ENCODE data around the gene CX3CL1.

CX3CL1 gene

GRCh38 chr16:57347858-57348257 lies 24.4 kb upstream of the CX3CL1 start:
- no peak for DNase-seq (ENCODE audit: low read depth in 2 of 2)
- TF ChIP-seq, protein P1, sequence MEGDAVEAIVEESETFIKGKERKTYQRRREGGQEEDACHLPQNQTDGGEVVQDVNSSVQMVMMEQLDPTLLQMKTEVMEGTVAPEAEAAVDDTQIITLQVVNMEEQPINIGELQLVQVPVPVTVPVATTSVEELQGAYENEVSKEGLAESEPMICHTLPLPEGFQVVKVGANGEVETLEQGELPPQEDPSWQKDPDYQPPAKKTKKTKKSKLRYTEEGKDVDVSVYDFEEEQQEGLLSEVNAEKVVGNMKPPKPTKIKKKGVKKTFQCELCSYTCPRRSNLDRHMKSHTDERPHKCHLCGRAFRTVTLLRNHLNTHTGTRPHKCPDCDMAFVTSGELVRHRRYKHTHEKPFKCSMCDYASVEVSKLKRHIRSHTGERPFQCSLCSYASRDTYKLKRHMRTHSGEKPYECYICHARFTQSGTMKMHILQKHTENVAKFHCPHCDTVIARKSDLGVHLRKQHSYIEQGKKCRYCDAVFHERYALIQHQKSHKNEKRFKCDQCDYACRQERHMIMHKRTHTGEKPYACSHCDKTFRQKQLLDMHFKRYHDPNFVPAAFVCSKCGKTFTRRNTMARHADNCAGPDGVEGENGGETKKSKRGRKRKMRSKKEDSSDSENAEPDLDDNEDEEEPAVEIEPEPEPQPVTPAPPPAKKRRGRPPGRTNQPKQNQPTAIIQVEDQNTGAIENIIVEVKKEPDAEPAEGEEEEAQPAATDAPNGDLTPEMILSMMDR (IDR thresholded peaks at IDR 0.05; ENCODE audit: low read depth, low read length): no peak
- H3K4me3 ChIP-seq (replicated peaks in 1 of 2; ENCODE audit: low read depth in 2 of 2, low read length in 2 of 2): no peak overlapping the region

GRCh38 chr16:57348327-57348726 lies 24.0 kb upstream of the CX3CL1 start:
- DNase-seq (ENCODE audit: low read depth in 2 of 2): no peak
- H3K4me3 ChIP-seq (replicated peaks in 1 of 2; ENCODE audit: low read depth in 2 of 2, low read length in 2 of 2): no peak overlapping the region
- TF ChIP-seq, protein P1 (IDR thresholded peaks at IDR 0.05; ENCODE audit: low read depth, low read length): no peak

GRCh38 chr16:57349212-57350031 lies 22.9 kb upstream of the CX3CL1 start:
- DNase-seq (ENCODE audit: low read depth in 2 of 2): no peak
- TF ChIP-seq, protein P1 (IDR thresholded peaks at IDR 0.05; ENCODE audit: low read depth, low read length): no peak

GRCh38 chr16:57352636-57353047 lies 19.6 kb upstream of the CX3CL1 start:
- TF ChIP-seq, protein P1 (IDR thresholded peaks at IDR 0.05; ENCODE audit: low read depth, low read length): no peak
- H3K4me3 ChIP-seq (replicated peaks in 1 of 2; ENCODE audit: low read depth in 2 of 2, low read length in 2 of 2): no peak overlapping the region
- no peak for DNase-seq (ENCODE audit: low read depth in 2 of 2)

More at GRCh38 chr16:57349212-57350031, 22.9 kb upstream of the CX3CL1 start:
- H3K4me3 ChIP-seq (replicated peaks in 1 of 2; ENCODE audit: low read depth in 2 of 2, low read length in 2 of 2): no peak overlapping the region

DNA sequence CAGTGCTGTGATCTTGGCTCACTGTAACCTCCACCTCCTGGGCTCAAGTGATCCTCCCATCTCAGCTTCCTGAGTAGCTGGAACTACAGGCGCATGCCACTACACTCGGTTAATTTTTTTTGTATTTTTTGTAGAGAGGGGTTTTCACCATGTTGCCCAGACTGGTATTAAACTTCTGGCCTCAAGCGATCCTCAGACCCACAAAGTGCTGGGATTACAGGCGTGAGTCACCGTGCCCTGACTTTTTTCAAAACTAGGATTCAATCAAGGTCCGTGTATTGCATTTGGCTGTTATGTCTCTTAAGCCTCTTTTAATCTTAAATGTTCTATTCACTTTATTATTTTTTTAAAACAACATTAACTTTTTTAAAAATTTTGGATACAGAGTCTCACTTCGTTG lies 18.0 kb upstream of the CX3CL1 start:
- TF ChIP-seq, protein P1 (IDR thresholded peaks at IDR 0.05; ENCODE audit: low read depth, low read length): no peak
- no peak overlapping the region for H3K4me3 ChIP-seq (replicated peaks in 1 of 2; ENCODE audit: low read depth in 2 of 2, low read length in 2 of 2)

GRCh38 chr16:57355898-57356414 lies 16.3 kb upstream of the CX3CL1 start:
- no peak for DNase-seq (ENCODE audit: low read depth in 2 of 2)
- H3K4me3 ChIP-seq (replicated peaks in 1 of 2; ENCODE audit: low read depth in 2 of 2, low read length in 2 of 2): no peak overlapping the region
- TF ChIP-seq, protein P1 (IDR thresholded peaks at IDR 0.05; ENCODE audit: low read depth, low read length): no peak

More for the DNA sequence above, 18.0 kb upstream of the CX3CL1 start:
- no peak for DNase-seq (ENCODE audit: low read depth in 2 of 2)

Data from cardiac fibroblast (primary cell).